Caco-2 (cell line): ENCODE results near the gene CUTA. TPM values are rescaled to one million over a fixed set of nuclear protein-coding genes. Genes with fewer than 3 reads are reported as not detected.

Source experiments
- BruUV-seq: library from RNA; stranded (reverse); fragments of 400-500 nt; replicated peaks from 2 replicates; lab custom pipeline; 2021; lab: Mats Ljungman, UMichigan
- CTCF ChIA-PET: fragments of 300-600 bp; sonication (Branson Sonifier 250); formaldehyde crosslinking; loops from one replicate; lab custom pipeline; 2022; ENCODE audit warnings: antibody characterized with exemption; lab: Charles Lee
- POLR2A ChIA-PET: fragments of 300-600 bp; sonication (Branson Sonifier 250); formaldehyde crosslinking; loops from one replicate; lab custom pipeline; 2022; ENCODE audit warnings: antibody characterized with exemption; lab: Charles Lee
- DNase-seq, 2 experiments: peaks; one replicate each; pipeline versions ENCODE4 v3.0.0 to v3.0.0-alpha.2; 2020 to 2022
- H3K27me3 ChIP-seq: replicated peaks from 2 replicates; pipeline ENCODE4 v1.6.0; 2011; ENCODE audit warnings: low read length; ENCODE audit not compliant: control insufficient read depth, insufficient read depth
- H3K36me3 ChIP-seq: 2 replicates; pipeline ENCODE4 v1.5.1; 2011; ENCODE audit warnings: low read length; ENCODE audit not compliant: control insufficient read depth, insufficient read depth
- H3K4me1 ChIP-seq: fragments of 250-450 bp; sonication (Bioruptor Pico); 2 replicates; pipeline ENCODE4 v1.5.1; 2020; ENCODE audit warnings: mild to moderate bottlenecking
- H3K4me3 ChIP-seq: 2 replicates; pipeline ENCODE4 v1.5.1; 2011; ENCODE audit warnings: low read depth, mild to moderate bottlenecking, control low read depth, low read length
- H3K9me3 ChIP-seq: fragments of 250-450 bp; sonication (Bioruptor Pico); 2 replicates; pipeline ENCODE4 v1.5.1; 2020; ENCODE audit warnings: mild to moderate bottlenecking, moderate library complexity
- H3K27ac Mint-ChIP-seq: one replicate; pipeline ENCODE4 v1.8.0; 2022; ENCODE audit warnings: mixed read lengths; ENCODE audit not compliant: unreplicated experiment
- H3K27me3 Mint-ChIP-seq: one replicate; pipeline ENCODE4 v1.8.0; 2022; ENCODE audit warnings: mixed read lengths; ENCODE audit not compliant: insufficient read depth, unreplicated experiment
- H3K36me3 Mint-ChIP-seq: one replicate; pipeline ENCODE4 v1.8.0; 2022; ENCODE audit warnings: mild to moderate bottlenecking, mixed read lengths; ENCODE audit not compliant: insufficient read depth, unreplicated experiment
- H3K4me1 Mint-ChIP-seq: one replicate; pipeline ENCODE4 v1.8.0; 2022; ENCODE audit warnings: low read depth, mixed read lengths; ENCODE audit not compliant: unreplicated experiment
- H3K4me3 Mint-ChIP-seq: one replicate; pipeline ENCODE4 v1.8.0; 2022; ENCODE audit warnings: mild to moderate bottlenecking, moderate library complexity, mixed read lengths; ENCODE audit not compliant: unreplicated experiment
- H3K9me3 Mint-ChIP-seq: one replicate; pipeline ENCODE4 v1.8.0; 2022; ENCODE audit warnings: mixed read lengths; ENCODE audit not compliant: unreplicated experiment
- intact Hi-C: fragments of 100-400 bp; cut with micrococcal nuclease; formaldehyde crosslinking; loops from one replicate; pipeline ENCODE4 v1.10.0; 2022; ENCODE audit not compliant: unreplicated experiment
- total RNA-seq: library from RNA; stranded (reverse); gene quantifications from 2 replicates; pipeline ENCODE4 v1.2.3, GENCODE V29; 2022
- TF ChIP-seq, protein P1 (sequence below), 2 experiments: fragments of 200-600 bp in 1 of 2; IDR thresholded peaks; 1 replicate in 1 of 2; 2 replicates in 1 of 2; pipeline versions ENCODE4 v1.5.1 to v1.8.0; 2011 to 2022; ENCODE audit warnings: antibody characterized with exemption in 1 of 2, control low read depth in 1 of 2, inconsistent platforms in 1 of 2, low read depth in 1 of 2, low read length in 1 of 2, mild to moderate bottlenecking in 1 of 2, moderate library complexity in 1 of 2; ENCODE audit not compliant: insufficient read depth in 1 of 2, severe bottlenecking in 1 of 2, unreplicated experiment in 1 of 2

The CUTA gene
- total RNA-seq, 1 experiment from 2014 or later: 166 TPM

DNA sequence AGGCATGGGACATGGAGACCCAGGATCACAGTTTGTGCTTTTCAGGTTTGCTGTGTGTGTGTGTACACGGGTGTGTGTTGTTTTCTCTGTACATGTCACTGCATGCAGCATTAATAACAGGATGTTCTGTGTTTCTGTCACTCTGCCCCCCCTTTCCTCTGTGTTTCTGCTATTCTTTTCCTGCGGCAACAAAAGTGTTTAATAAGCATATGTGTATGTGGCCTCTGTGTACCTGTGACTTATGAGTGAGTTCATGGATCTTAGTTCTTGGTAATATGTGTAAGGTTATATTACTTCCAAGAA is 11.8 kb upstream of the CUTA start:
- Histone ChIP-seq H3K9me3 (no peaks in the 10 kb centered on the region), H3K4me3 (no peak overlapping the region), H3K36me3 (no peaks in the 10 kb centered on the region), H3K27me3 (no peaks in the 10 kb centered on the region), H3K4me1 (peaks cover 57% of the 10 kb centered on the region)
- DNase-seq: no peak
- BruUV-seq: no TSS peak
- Mint-ChIP-seq H3K4me3 (no peak overlapping the region), H3K27ac (no peak overlapping the region), H3K27me3 (no peaks in the 10 kb centered on the region), H3K9me3 (no peaks in the 10 kb centered on the region), H3K36me3 (peaks cover 7% of the 10 kb centered on the region), H3K4me1 (peaks cover 27% of the 10 kb centered on the region)
- intact Hi-C loops: loop anchor here (2.0 to 5.0 kb wide), 3 partner anchors 25 to 143 kb away; partner anchors contain the start of genes RGL2 and ZBTB9
- POLR2A ChIA-PET: no interaction called here
- TF ChIP-seq, protein P1, sequence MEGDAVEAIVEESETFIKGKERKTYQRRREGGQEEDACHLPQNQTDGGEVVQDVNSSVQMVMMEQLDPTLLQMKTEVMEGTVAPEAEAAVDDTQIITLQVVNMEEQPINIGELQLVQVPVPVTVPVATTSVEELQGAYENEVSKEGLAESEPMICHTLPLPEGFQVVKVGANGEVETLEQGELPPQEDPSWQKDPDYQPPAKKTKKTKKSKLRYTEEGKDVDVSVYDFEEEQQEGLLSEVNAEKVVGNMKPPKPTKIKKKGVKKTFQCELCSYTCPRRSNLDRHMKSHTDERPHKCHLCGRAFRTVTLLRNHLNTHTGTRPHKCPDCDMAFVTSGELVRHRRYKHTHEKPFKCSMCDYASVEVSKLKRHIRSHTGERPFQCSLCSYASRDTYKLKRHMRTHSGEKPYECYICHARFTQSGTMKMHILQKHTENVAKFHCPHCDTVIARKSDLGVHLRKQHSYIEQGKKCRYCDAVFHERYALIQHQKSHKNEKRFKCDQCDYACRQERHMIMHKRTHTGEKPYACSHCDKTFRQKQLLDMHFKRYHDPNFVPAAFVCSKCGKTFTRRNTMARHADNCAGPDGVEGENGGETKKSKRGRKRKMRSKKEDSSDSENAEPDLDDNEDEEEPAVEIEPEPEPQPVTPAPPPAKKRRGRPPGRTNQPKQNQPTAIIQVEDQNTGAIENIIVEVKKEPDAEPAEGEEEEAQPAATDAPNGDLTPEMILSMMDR (IDR thresholded peaks at IDR 0.05; ENCODE audit: insufficient read depth in 1 of 2, low read depth in 1 of 2, low read length in 1 of 2, severe bottlenecking in 1 of 2, unreplicated experiment in 1 of 2): no peak
- CTCF ChIA-PET: no interaction called here

DNA sequence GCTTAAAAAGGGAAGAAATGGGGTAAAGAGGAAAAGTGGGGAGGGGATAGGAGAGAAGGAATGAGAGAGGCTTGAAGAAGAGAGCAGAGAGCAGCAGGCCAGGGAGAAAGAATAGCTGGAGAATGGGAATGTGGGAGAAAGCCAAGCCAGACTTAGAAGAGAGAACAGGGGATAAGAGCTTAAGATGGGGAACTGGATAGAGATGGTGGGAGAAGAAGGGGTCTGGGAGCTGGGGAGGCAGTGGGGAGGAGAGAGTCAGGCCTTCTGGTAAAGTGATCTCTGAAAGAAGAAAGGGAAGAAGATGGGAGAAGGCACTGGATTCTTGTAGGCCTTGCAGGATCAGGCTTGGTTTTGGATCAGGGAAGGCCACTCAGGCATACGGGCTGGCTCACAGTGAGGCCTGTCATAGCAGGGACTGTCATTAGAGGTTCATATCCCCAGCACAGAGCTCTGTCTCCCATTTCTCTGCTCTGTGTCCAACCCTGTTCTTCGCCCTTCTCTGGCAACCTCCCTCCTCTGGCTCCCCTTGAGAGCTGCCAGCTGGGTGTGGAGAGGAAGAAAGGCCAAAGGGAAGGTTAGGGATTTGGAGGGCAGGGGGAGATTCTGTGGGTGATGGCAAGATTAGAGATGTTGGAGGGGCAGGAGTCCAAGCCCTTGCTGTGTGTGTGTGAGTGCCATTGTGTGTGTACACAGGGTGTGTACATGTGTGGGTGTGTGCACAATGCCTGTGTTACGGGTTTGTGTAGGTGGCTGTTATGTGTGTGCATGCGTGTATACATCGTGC is 11.3 kb upstream of the CUTA start:
- intact Hi-C loops: loop anchor here (2.0 to 5.0 kb wide), 3 partner anchors 26 to 143 kb away; partner anchors contain the start of genes RGL2 and ZBTB9
- no peak overlapping the region for H3K4me3 ChIP-seq
- DNase-seq: no peak
- Mint-ChIP-seq H3K27me3 (no peaks in the 10 kb centered on the region), H3K4me3 (peak overlapping the region; percentile 81), H3K36me3 (peaks cover 7% of the 10 kb centered on the region), H3K4me1 (peaks cover 33% of the 10 kb centered on the region), H3K9me3 (no peaks in the 10 kb centered on the region), H3K27ac (peak overlapping the region; percentile 87)
- POLR2A ChIA-PET: no interaction called here
- CTCF ChIA-PET: no interaction called here
- peaks cover 59% of the 10 kb centered on the region for H3K4me1 ChIP-seq
- H3K9me3 ChIP-seq: no peaks in the 10 kb centered on the region
- TF ChIP-seq, protein P1 (IDR thresholded peaks at IDR 0.05; ENCODE audit: insufficient read depth in 1 of 2, low read depth in 1 of 2, low read length in 1 of 2, severe bottlenecking in 1 of 2, unreplicated experiment in 1 of 2): no peak
- H3K27me3 ChIP-seq: no peaks in the 10 kb centered on the region
- no peaks in the 10 kb centered on the region for H3K36me3 ChIP-seq
- BruUV-seq: no TSS peak

DNA sequence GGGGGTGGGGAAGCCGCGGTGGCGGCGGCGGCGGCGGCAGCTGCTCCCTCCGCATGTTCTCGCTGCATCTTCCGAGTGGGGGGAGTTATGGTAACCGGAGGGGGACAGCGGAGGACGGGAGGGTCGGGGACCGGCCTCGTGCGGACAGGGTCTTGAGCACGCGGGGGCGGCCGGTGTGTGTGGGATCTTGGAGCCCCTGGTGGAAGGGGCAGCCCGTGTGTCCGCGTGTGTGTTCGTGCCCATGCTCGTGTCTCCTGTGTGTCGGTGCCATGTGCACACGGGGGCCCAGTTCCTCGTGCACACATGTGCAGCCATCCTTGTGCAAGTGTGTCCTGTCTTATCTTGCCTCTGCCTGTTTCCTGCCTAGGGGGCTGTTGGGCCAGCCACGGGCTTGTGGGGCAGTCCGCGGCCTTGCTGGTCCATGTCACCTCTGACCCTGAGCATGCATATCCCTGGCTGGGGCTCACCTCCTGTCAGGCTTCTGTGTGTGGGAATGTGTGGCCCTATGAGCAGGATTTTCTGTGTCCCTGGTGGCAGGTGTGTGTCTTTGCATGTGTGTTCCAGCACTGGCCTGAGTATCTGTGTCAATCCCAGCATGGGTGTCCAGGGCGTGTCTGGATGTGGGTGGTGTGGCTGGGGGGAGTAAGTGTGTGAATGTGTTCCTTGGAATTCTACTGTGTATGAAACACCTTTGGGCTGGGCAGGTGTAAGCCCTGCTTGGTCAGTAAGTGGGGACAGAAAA is 10.5 kb upstream of the CUTA start:
- H3K4me3 ChIP-seq: peak overlapping the region; percentile 63
- ChIA-PET POLR2A (no interaction called here), CTCF (no interaction called here)
- Mint-ChIP-seq H3K36me3 (peaks cover 7% of the 10 kb centered on the region), H3K9me3 (no peaks in the 10 kb centered on the region), H3K4me3 (peak overlapping the region; percentile 81), H3K4me1 (peaks cover 38% of the 10 kb centered on the region), H3K27me3 (no peaks in the 10 kb centered on the region), H3K27ac (peak overlapping the region; percentile 87)
- no peaks in the 10 kb centered on the region for H3K36me3 ChIP-seq
- intact Hi-C loops: loop anchor here (2.0 to 5.0 kb wide), 3 partner anchors 26 to 144 kb away; partner anchors contain the start of genes RGL2 and ZBTB9
- no peaks in the 10 kb centered on the region for H3K9me3 ChIP-seq
- TF ChIP-seq, protein P1 (IDR thresholded peaks at IDR 0.05; ENCODE audit: insufficient read depth in 1 of 2, low read depth in 1 of 2, low read length in 1 of 2, severe bottlenecking in 1 of 2, unreplicated experiment in 1 of 2): peak; percentile 28 to 47
- no TSS peak for BruUV-seq
- peak; percentile 64 to 74 for DNase-seq
- peaks cover 59% of the 10 kb centered on the region for H3K4me1 ChIP-seq
- H3K27me3 ChIP-seq: no peaks in the 10 kb centered on the region
